HepG2 (cell line): ENCODE measurements around the gene SEZ6L. TPM values are rescaled to one million over a fixed set of nuclear protein-coding genes. Genes with fewer than 3 reads are reported as not detected.

Experiments used
- ATAC-seq: fragments of 200-7000 bp; cut with Tn5 transposase; 3 replicates; pipeline ENCODE4 v1.9.1; 2020; ENCODE audit warnings: mild to moderate bottlenecking, moderate library complexity
- BruUV-seq: library from RNA; stranded (reverse); fragments of 400-500 nt; replicated peaks from 2 replicates; lab custom pipeline; 2021; lab: Mats Ljungman, UMichigan
- CTCF ChIA-PET: fragments of 300-600 bp; formaldehyde crosslinking; extraction: SDS; loops from one replicate; lab custom pipeline; 2021; ENCODE audit warnings: low total read pairs, inconsistent platforms, low intra/inter-chr PET ratio; lab: Yijun Ruan, JAX
- POLR2A ChIA-PET: fragments of 350-600 bp; sonication (Branson Sonifier 250); formaldehyde crosslinking; loops from one replicate; lab custom pipeline; 2020; ENCODE audit warnings: antibody characterized with exemption, inconsistent platforms; lab: Yijun Ruan, JAX
- DNase-seq: peaks from one replicate; pipeline ENCODE4 v3.0.0-alpha.2; 2015; ENCODE audit warnings: low spot score
- FAIRE-seq: peaks from 3 replicates; lab custom pipeline; 2011; peaks lifted over from hg19 to GRCh38; lab: Jason Lieb, UNC
- H2AFZ ChIP-seq: one replicate; pipeline ENCODE4 v1.6.1; 2011; ENCODE audit warnings: low read length, inconsistent platforms
- H3K27ac ChIP-seq: fragments of 300-600 bp; 3 replicates; pipeline ENCODE4 v1.8.0; 2011; ENCODE audit warnings: mixed run types, mild to moderate bottlenecking, mixed read lengths, low read length, inconsistent platforms; ENCODE audit not compliant: insufficient read depth; ENCODE audit errors: extremely low read length
- H3K27me3 ChIP-seq, 2 experiments: fragments of 200-600 bp in 1 of 2; 2 replicates in 1 of 2; 3 replicates in 1 of 2; pipeline versions ENCODE4 v1.6.0 to v1.8.0; 2011; ENCODE audit warnings: low read length in 2 of 2, mild to moderate bottlenecking in 2 of 2, moderate library complexity in 2 of 2, inconsistent platforms in 1 of 2; ENCODE audit not compliant: insufficient read depth in 2 of 2, control insufficient read depth in 1 of 2
- H3K36me3 ChIP-seq, 2 experiments: fragments of 200-600 bp in 1 of 2; replicated peaks in 1 of 2; 2 replicates in 1 of 2; 3 replicates in 1 of 2; pipeline versions ENCODE4 v1.5.1 to v1.8.0; 2011; ENCODE audit warnings: low read length in 2 of 2, inconsistent platforms in 1 of 2; ENCODE audit not compliant: insufficient read depth in 2 of 2, control insufficient read depth in 1 of 2
- H3K4me1 ChIP-seq: 2 replicates; pipeline ENCODE4 v1.5.1; 2012; ENCODE audit warnings: low read length, inconsistent platforms; ENCODE audit not compliant: insufficient read depth
- H3K4me2 ChIP-seq: 2 replicates; pipeline ENCODE4 v1.6.0; 2011; ENCODE audit warnings: low read depth, low read length, inconsistent platforms
- H3K4me3 ChIP-seq, 3 experiments: fragments of 200-600 bp in 1 of 3; sonication (generic), shearing (Covaris generic) in 1 of 3; replicated peaks in 1 of 3; 2 replicates each; pipeline ENCODE4 v1.5.1; 2011 to 2016; ENCODE audit warnings: low read length in 3 of 3, inconsistent platforms in 2 of 3, low read depth in 2 of 3, mild to moderate bottlenecking in 2 of 3, control low read depth in 1 of 3, mixed read lengths in 1 of 3; ENCODE audit not compliant: insufficient read depth in 1 of 3
- H3K79me2 ChIP-seq: one replicate; pipeline ENCODE4 v1.6.1; 2011; ENCODE audit warnings: low read length, inconsistent platforms; ENCODE audit not compliant: insufficient read depth
- H3K9ac ChIP-seq: 2 replicates; pipeline ENCODE4 v1.6.0; 2011; ENCODE audit warnings: mild to moderate bottlenecking, low read depth, low read length, inconsistent platforms; ENCODE audit not compliant: insufficient read depth
- H3K9me3 ChIP-seq: 2 replicates; pipeline ENCODE4 v1.5.1; 2012; ENCODE audit warnings: mild to moderate bottlenecking, low read length
- H4K20me1 ChIP-seq: 2 replicates; pipeline ENCODE4 v1.6.0; 2011; ENCODE audit warnings: inconsistent platforms, mild to moderate bottlenecking, low read length, moderate library complexity; ENCODE audit not compliant: insufficient read depth
- ATF7 ChIP-seq, 2 experiments: fragments of 450-650 bp in 1 of 2; sonication (generic) in 1 of 2; formaldehyde crosslinking in 1 of 2; IDR thresholded peaks; 2 replicates each; pipeline versions ENCODE4 v1.4.0 to v1.6.1; 2016 to 2020; ENCODE audit warnings: antibody characterized with exemption in 1 of 2, mild to moderate bottlenecking in 1 of 2, missing genetic modification reagents in 1 of 2
- BCL3 ChIP-seq: sonication (generic); formaldehyde crosslinking; IDR thresholded peaks from 2 replicates; pipeline ENCODE4 v1.5.1; 2020; ENCODE audit warnings: mild to moderate bottlenecking, missing genetic modification reagents, moderate library complexity
- GATA4 ChIP-seq: sonication (generic); IDR thresholded peaks from 2 replicates; pipeline ENCODE4 v1.6.1; 2016; ENCODE audit warnings: antibody characterized with exemption, low read depth, borderline replicate concordance
- MED13 ChIP-seq: sonication (generic); formaldehyde crosslinking; IDR thresholded peaks from 2 replicates; pipeline ENCODE4 v1.5.0; 2020; ENCODE audit warnings: missing genetic modification reagents
- PHF21A ChIP-seq: sonication (generic); formaldehyde crosslinking; IDR thresholded peaks from 2 replicates; pipeline ENCODE4 v1.5.0; 2020; ENCODE audit warnings: mild to moderate bottlenecking, missing genetic modification reagents
- RAD51 ChIP-seq: fragments of 450-650 bp; IDR thresholded peaks from 2 replicates; pipeline ENCODE4 v1.6.1; 2016; ENCODE audit warnings: borderline replicate concordance
- RFX3 ChIP-seq: IDR thresholded peaks from 2 replicates; pipeline ENCODE4 v1.6.1; 2016; ENCODE audit warnings: missing biosample characterization, missing genetic modification reagents
- TCF7L2 ChIP-seq: IDR thresholded peaks from 2 replicates; pipeline ENCODE4 v1.6.1; 2011; ENCODE audit warnings: mild to moderate bottlenecking, low read depth, low read length, moderate library complexity
- ZC3H4 ChIP-seq: sonication (generic); formaldehyde crosslinking; IDR thresholded peaks from 2 replicates; pipeline ENCODE4 v1.4.0; 2020; ENCODE audit warnings: missing genetic modification reagents, borderline replicate concordance
- ZFP37 ChIP-seq: sonication (generic); formaldehyde crosslinking; IDR thresholded peaks from 2 replicates; pipeline ENCODE4 v1.4.0; 2020; ENCODE audit warnings: missing genetic modification reagents, borderline replicate concordance
- ZNF160 ChIP-seq: sonication (generic); formaldehyde crosslinking; IDR thresholded peaks from 2 replicates; pipeline ENCODE4 v1.8.0; 2022; ENCODE audit warnings: mild to moderate bottlenecking, inconsistent platforms, missing genetic modification reagents
- ZNF17 ChIP-seq: sonication (generic); formaldehyde crosslinking; IDR thresholded peaks from 2 replicates; pipeline ENCODE4 v1.5.0; 2020; ENCODE audit warnings: mild to moderate bottlenecking, missing genetic modification reagents
- ZNF432 ChIP-seq: sonication (generic); formaldehyde crosslinking; IDR thresholded peaks from 2 replicates; pipeline ENCODE4 v1.5.0; 2020; ENCODE audit warnings: missing genetic modification reagents, mild to moderate bottlenecking, borderline replicate concordance
- ZNF639 ChIP-seq: conservative IDR thresholded peaks from 2 replicates; pipeline ENCODE4 v1.6.1; 2018; ENCODE audit warnings: missing genetic modification reagents
- ZNF788 ChIP-seq: sonication (generic); formaldehyde crosslinking; IDR thresholded peaks from 2 replicates; pipeline ENCODE4 v1.5.0; 2020; ENCODE audit warnings: mild to moderate bottlenecking, missing genetic modification reagents, borderline replicate concordance
- WGBS: methylation state at CpG from one replicate; pipeline ENCODE4 v1.1.6; 2017; ENCODE audit warnings: low lambda C conversion rate; 5-methylcytosine and 5-hydroxymethylcytosine counted together
- in situ Hi-C: cut with HindIII; loops from 2 replicates; pipeline ENCODE4 v1.10.0; 2017; ENCODE audit warnings: low pct_unique_long_range_greater_than_20kb; ENCODE audit not compliant: extremely low pct_ligation_motif_present
- intact Hi-C: fragments of 100-400 bp; cut with micrococcal nuclease; formaldehyde crosslinking; loops from one replicate; pipeline ENCODE4 v1.10.0; 2022; ENCODE audit not compliant: unreplicated experiment
- polyA plus RNA-seq, 8 experiments: library from polyadenylated mRNA; depleted of rRNA in 3 of 8; stranded (reverse) in 7 of 8; unstranded in 1 of 8; fragments of >200 nt; fragmentation: Illumina TruSeq in 4 of 8; extraction: Trizol in 4 of 8; gene quantifications; 2 replicates each; pipeline versions ENCODE4 v1.2.1 to v1.2.3, GENCODE V29; 2011 to 2016; ENCODE audit warnings: low read depth in 4 of 8, missing spikeins in 1 of 8, mixed read lengths in 1 of 8; ENCODE audit not compliant: insufficient read depth in 1 of 8
- total RNA-seq, 5 experiments: library from RNA; depleted of rRNA; stranded (reverse); fragments of >200 nt; fragmentation: Illumina TruSeq; extraction: Trizol; gene quantifications; 2 replicates each; pipeline ENCODE4 v1.2.3, GENCODE V29; 2016; ENCODE audit warnings: low read depth in 1 of 5

The SEZ6L gene
- total and polyA plus RNA-seq, 2 of the 13 experiments (the other 11 are each of a cell fraction or from before 2014, with no cell fraction given), result not detected

- no peaks in the 10 kb centered on the region for H3K4me1 ChIP-seq
- H3K27me3 ChIP-seq, result peaks cover 3 to 19% of the 10 kb centered on the region in 2 experiments; a peak in 3 of 5 replicates
- no peak overlapping the region for H3K9ac ChIP-seq
- ATAC-seq (no peak), DNase-seq (no peak), FAIRE-seq (no peak)
- no peaks in the 10 kb centered on the region for H3K79me2 ChIP-seq
- no peak overlapping the region for H3K4me2 ChIP-seq
- no peak overlapping the region for H2AFZ ChIP-seq
- in situ Hi-C loops (no loop called here), intact Hi-C loops (no loop called here)
- CTCF ChIA-PET, result no interaction called here
- no TSS peak for BruUV-seq
- TF ChIP-seq ZNF788 (CRISPR knock-in tag) (no peak), ZFP37 (CRISPR knock-in tag) (no peak), ATF7 (IDR thresholded peaks at IDR 0.05) (0 out of 2 replicates have a peak, but pooled peaks have one; percentile 6), ATF7 (CRISPR knock-in tag; IDR thresholded peaks at IDR 0.05) (no peak), RFX3 (no peak), PHF21A (CRISPR knock-in tag) (no peak)
- no peaks in the 10 kb centered on the region for H4K20me1 ChIP-seq
- no peaks in the 10 kb centered on the region for H3K36me3 ChIP-seq
- WGBS, result 5% methylated on average over 6 of the region's 6 CpGs
- H3K9me3 ChIP-seq, result no peaks in the 10 kb centered on the region
- no peak overlapping the region for H3K4me3 ChIP-seq
- H3K27ac ChIP-seq, result no peak overlapping the region
- POLR2A ChIA-PET, result no interaction called here
Observed at GRCh38 chr22:26342745-26343410, 173.6 kb downstream of the SEZ6L start.

- Histone ChIP-seq H3K79me2 (no peaks in the 10 kb centered on the region), H2AFZ (no peak overlapping the region), H3K27ac (no peak overlapping the region), H3K4me2 (no peak overlapping the region), H3K27me3 (peaks cover 3 to 19% of the 10 kb centered on the region in 2 experiments; a peak in 3 of 5 replicates), H3K9me3 (no peaks in the 10 kb centered on the region), H4K20me1 (no peaks in the 10 kb centered on the region), H3K4me3 (no peak overlapping the region), H3K9ac (no peak overlapping the region), H3K4me1 (no peaks in the 10 kb centered on the region), H3K36me3 (no peaks in the 10 kb centered on the region)
- no peak for TF ChIP-seq RAD51
- TF ChIP-seq TCF7L2, result no peak
- no peak for TF ChIP-seq ZNF432 (CRISPR knock-in tag)
- no peak for TF ChIP-seq ZC3H4 (CRISPR knock-in tag)
- TF ChIP-seq ZNF17, result no peak
- TF ChIP-seq BCL3 (CRISPR knock-in tag), result no peak
- no peak for TF ChIP-seq MED13
- TF ChIP-seq ZNF160 (CRISPR knock-in tag), result no peak
- no peak for TF ChIP-seq GATA4
- TF ChIP-seq ZNF639, result no peak
- WGBS, result 2% methylated on average over 3 of the region's 3 CpGs
- CTCF ChIA-PET, result no interaction called here
- FAIRE-seq, result no peak
- BruUV-seq, result no TSS peak
- DNase-seq, result no peak
- in situ Hi-C loops, result no loop called here
- no peak for ATAC-seq
- POLR2A ChIA-PET, result no interaction called here
- intact Hi-C loops, result no loop called here
Observed at GRCh38 chr22:26345496-26345895, 176.2 kb downstream of the SEZ6L start.
